HepG2 (cell line): ENCODE results near the gene SCP2. TPM values are rescaled to one million over a fixed set of nuclear protein-coding genes. Genes with fewer than 3 reads are reported as not detected.

Source experiments
- BRD4 ChIP-seq: sonication (generic); formaldehyde crosslinking; IDR thresholded peaks from 2 replicates; pipeline ENCODE4 v1.4.0; 2020; ENCODE audit warnings: missing genetic modification reagents
- EEA1 ChIP-seq: sonication (generic); formaldehyde crosslinking; IDR thresholded peaks from 2 replicates; pipeline ENCODE4 v1.5.1; 2020; ENCODE audit warnings: mild to moderate bottlenecking, missing genetic modification reagents, borderline replicate concordance
- FOXK1 ChIP-seq: sonication (generic); formaldehyde crosslinking; IDR thresholded peaks from 2 replicates; pipeline ENCODE4 v1.4.0; 2020; ENCODE audit warnings: low read depth, missing genetic modification reagents, borderline replicate concordance
- GATAD2A ChIP-seq: IDR thresholded peaks from 2 replicates; pipeline ENCODE4 v1.6.1; 2016
- HNF4A ChIP-seq: sonication (generic); formaldehyde crosslinking; IDR thresholded peaks from 2 replicates; pipeline ENCODE4 v1.4.0; 2020; ENCODE audit warnings: missing genetic modification reagents
- HNRNPH1 ChIP-seq: fragments of 200-400 bp; formaldehyde crosslinking; optimal IDR thresholded peaks from 2 replicates; pipeline ENCODE3; 2017; ENCODE audit warnings: mild to moderate bottlenecking, low read depth, low read length
- JUN ChIP-seq: sonication (generic); formaldehyde crosslinking; IDR thresholded peaks from 2 replicates; pipeline ENCODE4 v1.4.0; 2020; ENCODE audit warnings: mild to moderate bottlenecking, missing genetic modification reagents
- KDM6A ChIP-seq: IDR thresholded peaks from 2 replicates; pipeline ENCODE4 v1.6.1; 2016; ENCODE audit warnings: low read depth
- PLSCR1 ChIP-seq: sonication (generic); formaldehyde crosslinking; IDR thresholded peaks from 2 replicates; pipeline ENCODE4 v1.5.0; 2020; ENCODE audit warnings: missing genetic modification reagents, mild to moderate bottlenecking, borderline replicate concordance
- RBAK ChIP-seq: sonication (generic); formaldehyde crosslinking; IDR thresholded peaks from 2 replicates; pipeline ENCODE4 v1.5.1; 2020; ENCODE audit warnings: mild to moderate bottlenecking, missing genetic modification reagents
- RBFOX2 ChIP-seq: fragments of 200-400 bp; formaldehyde crosslinking; IDR thresholded peaks from 2 replicates; pipeline ENCODE4 v1.6.1; 2017; ENCODE audit warnings: low read depth, mild to moderate bottlenecking, low read length
- RXRA ChIP-seq: sonication (generic); formaldehyde crosslinking; IDR thresholded peaks from 2 replicates; pipeline ENCODE4 v1.5.1; 2020; ENCODE audit warnings: missing genetic modification reagents
- SIN3A ChIP-seq: IDR thresholded peaks from 2 replicates; pipeline ENCODE4 v1.6.1; 2011; ENCODE audit warnings: low read depth, mild to moderate bottlenecking, control low read depth, low read length, borderline replicate concordance
- ZFP91 ChIP-seq: sonication (generic); formaldehyde crosslinking; IDR thresholded peaks from 2 replicates; pipeline ENCODE4 v1.9.0; 2022; ENCODE audit warnings: missing genetic modification reagents, mild to moderate bottlenecking, borderline replicate concordance
- ZNF251 ChIP-seq: sonication (generic); formaldehyde crosslinking; IDR thresholded peaks from 2 replicates; pipeline ENCODE4 v1.9.0; 2021; ENCODE audit warnings: mild to moderate bottlenecking, missing genetic modification reagents
- ZNF256 ChIP-seq: sonication (generic); formaldehyde crosslinking; conservative IDR thresholded peaks from 2 replicates; pipeline ENCODE4 v1.4.0; 2020; ENCODE audit warnings: missing genetic modification reagents
- ZNF431 ChIP-seq: sonication (generic); formaldehyde crosslinking; IDR thresholded peaks from 2 replicates; pipeline ENCODE4 v1.9.0; 2022; ENCODE audit warnings: missing genetic modification reagents, low read depth, mild to moderate bottlenecking, borderline replicate concordance
- ZNF678 ChIP-seq: sonication (generic); formaldehyde crosslinking; IDR thresholded peaks from 2 replicates; pipeline ENCODE4 v1.4.0; 2020; ENCODE audit warnings: mild to moderate bottlenecking, missing genetic modification reagents
- ZSCAN21 ChIP-seq: sonication (generic); formaldehyde crosslinking; IDR thresholded peaks from 2 replicates; pipeline ENCODE4 v1.8.0; 2022; ENCODE audit warnings: mild to moderate bottlenecking, missing genetic modification reagents, moderate library complexity, borderline replicate concordance
- polyA plus RNA-seq, 8 experiments: library from polyadenylated mRNA; depleted of rRNA in 3 of 8; stranded (reverse) in 7 of 8; unstranded in 1 of 8; fragments of >200 nt; fragmentation: Illumina TruSeq in 4 of 8; extraction: Trizol in 4 of 8; gene quantifications; 2 replicates each; pipeline versions ENCODE4 v1.2.1 to v1.2.3, GENCODE V29; 2011 to 2016; ENCODE audit warnings: low read depth in 4 of 8, missing spikeins in 1 of 8, mixed read lengths in 1 of 8; ENCODE audit not compliant: insufficient read depth in 1 of 8
- total RNA-seq, 5 experiments: library from RNA; depleted of rRNA; stranded (reverse); fragments of >200 nt; fragmentation: Illumina TruSeq; extraction: Trizol; gene quantifications; 2 replicates each; pipeline ENCODE4 v1.2.3, GENCODE V29; 2016; ENCODE audit warnings: low read depth in 1 of 5
- TF ChIP-seq, protein P1 (sequence below): sonication (generic); formaldehyde crosslinking; conservative IDR thresholded peaks from 2 replicates; pipeline ENCODE4 v1.4.0; 2020; ENCODE audit warnings: missing genetic modification reagents
- TF ChIP-seq, protein P2 (sequence below): sonication (generic); formaldehyde crosslinking; IDR thresholded peaks from 2 replicates; pipeline ENCODE4 v1.8.0; 2022; ENCODE audit warnings: mild to moderate bottlenecking, missing genetic modification reagents, moderate library complexity
- TF ChIP-seq, protein P3 (sequence below): sonication (generic); formaldehyde crosslinking; IDR thresholded peaks from 2 replicates; pipeline ENCODE4 v1.4.0; 2020; ENCODE audit warnings: mild to moderate bottlenecking, missing genetic modification reagents

Gene SCP2
- total and polyA plus RNA-seq, 2 of the 13 experiments (the other 11 are each of a cell fraction or from before 2014, with no cell fraction given) = 59.0 to 133 TPM

- TF ChIP-seq, protein P1, sequence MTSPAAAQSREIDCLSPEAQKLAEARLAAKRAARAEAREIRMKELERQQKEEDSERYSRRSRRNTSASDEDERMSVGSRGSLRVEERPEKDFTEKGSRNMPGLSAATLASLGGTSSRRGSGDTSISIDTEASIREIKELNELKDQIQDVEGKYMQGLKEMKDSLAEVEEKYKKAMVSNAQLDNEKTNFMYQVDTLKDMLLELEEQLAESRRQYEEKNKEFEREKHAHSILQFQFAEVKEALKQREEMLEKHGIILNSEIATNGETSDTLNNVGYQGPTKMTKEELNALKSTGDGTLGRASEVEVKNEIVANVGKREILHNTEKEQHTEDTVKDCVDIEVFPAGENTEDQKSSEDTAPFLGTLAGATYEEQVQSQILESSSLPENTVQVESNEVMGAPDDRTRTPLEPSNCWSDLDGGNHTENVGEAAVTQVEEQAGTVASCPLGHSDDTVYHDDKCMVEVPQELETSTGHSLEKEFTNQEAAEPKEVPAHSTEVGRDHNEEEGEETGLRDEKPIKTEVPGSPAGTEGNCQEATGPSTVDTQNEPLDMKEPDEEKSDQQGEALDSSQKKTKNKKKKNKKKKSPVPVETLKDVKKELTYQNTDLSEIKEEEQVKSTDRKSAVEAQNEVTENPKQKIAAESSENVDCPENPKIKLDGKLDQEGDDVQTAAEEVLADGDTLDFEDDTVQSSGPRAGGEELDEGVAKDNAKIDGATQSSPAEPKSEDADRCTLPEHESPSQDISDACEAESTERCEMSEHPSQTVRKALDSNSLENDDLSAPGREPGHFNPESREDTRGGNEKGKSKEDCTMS (CRISPR knock-in tag) = no peak
- TF ChIP-seq BRD4 (CRISPR knock-in tag) (0 out of 2 replicates have a peak, but pooled peaks have one; percentile 42), ZNF251 (CRISPR knock-in tag) (no peak), ZNF431 (CRISPR knock-in tag) (0 out of 2 replicates have a peak, but pooled peaks have one; percentile 18), KDM6A (CRISPR knock-in tag) (no peak), SIN3A (peak; percentile 0; the same call in 1 of the 2 replicates), RBFOX2 (peak; percentile 77), JUN (CRISPR knock-in tag) (no peak), ZFP91 (CRISPR knock-in tag) (peak; percentile 41; the same call in 1 of the 2 replicates), HNF4A (no peak), HNRNPH1 (no peak), RBAK (CRISPR knock-in tag) (no peak), ZNF256 (peak; percentile 60; the same call in 1 of the 2 replicates), GATAD2A (CRISPR knock-in tag) (peak; percentile 54), FOXK1 (CRISPR knock-in tag) (no peak), RXRA (CRISPR knock-in tag) (no peak; the same call in 1 of the 2 replicates), PLSCR1 (no peak), ZNF678 (no peak), EEA1 (CRISPR knock-in tag) (no peak), ZSCAN21 (no peak)
- TF ChIP-seq, protein P2, sequence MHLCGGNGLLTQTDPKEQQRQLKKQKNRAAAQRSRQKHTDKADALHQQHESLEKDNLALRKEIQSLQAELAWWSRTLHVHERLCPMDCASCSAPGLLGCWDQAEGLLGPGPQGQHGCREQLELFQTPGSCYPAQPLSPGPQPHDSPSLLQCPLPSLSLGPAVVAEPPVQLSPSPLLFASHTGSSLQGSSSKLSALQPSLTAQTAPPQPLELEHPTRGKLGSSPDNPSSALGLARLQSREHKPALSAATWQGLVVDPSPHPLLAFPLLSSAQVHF (CRISPR knock-in tag) = no peak
- TF ChIP-seq, protein P3, sequence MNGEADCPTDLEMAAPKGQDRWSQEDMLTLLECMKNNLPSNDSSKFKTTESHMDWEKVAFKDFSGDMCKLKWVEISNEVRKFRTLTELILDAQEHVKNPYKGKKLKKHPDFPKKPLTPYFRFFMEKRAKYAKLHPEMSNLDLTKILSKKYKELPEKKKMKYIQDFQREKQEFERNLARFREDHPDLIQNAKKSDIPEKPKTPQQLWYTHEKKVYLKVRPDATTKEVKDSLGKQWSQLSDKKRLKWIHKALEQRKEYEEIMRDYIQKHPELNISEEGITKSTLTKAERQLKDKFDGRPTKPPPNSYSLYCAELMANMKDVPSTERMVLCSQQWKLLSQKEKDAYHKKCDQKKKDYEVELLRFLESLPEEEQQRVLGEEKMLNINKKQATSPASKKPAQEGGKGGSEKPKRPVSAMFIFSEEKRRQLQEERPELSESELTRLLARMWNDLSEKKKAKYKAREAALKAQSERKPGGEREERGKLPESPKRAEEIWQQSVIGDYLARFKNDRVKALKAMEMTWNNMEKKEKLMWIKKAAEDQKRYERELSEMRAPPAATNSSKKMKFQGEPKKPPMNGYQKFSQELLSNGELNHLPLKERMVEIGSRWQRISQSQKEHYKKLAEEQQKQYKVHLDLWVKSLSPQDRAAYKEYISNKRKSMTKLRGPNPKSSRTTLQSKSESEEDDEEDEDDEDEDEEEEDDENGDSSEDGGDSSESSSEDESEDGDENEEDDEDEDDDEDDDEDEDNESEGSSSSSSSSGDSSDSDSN (CRISPR knock-in tag) = peak; percentile 79
These were observed at the start of gene SCP2 (continued) for GRCh38 chr1:52927212-52928014.
